Gastroesophageal sphincter (tissue), 3 donors: ENCODE data around the gene LZTS3.

Experiments used
- CTCF ChIP-seq, 4 experiments: fragments of 200-600 bp in 2 of 4; fragments of 450-650 bp in 2 of 4; sonication (generic) in 1 of 4; IDR thresholded peaks; one replicate each; pipeline ENCODE4 v1.5.1; 2017 to 2019; ENCODE audit warnings: antibody characterized with exemption in 4 of 4, mild to moderate bottlenecking in 2 of 4, moderate library complexity in 2 of 4
- EP300 ChIP-seq: sonication (generic); formaldehyde crosslinking; IDR thresholded peaks from one replicate; pipeline ENCODE4 v1.6.1; 2017; ENCODE audit warnings: antibody characterized with exemption, mild to moderate bottlenecking

- no peak for TF ChIP-seq EP300
- no peak for TF ChIP-seq CTCF (IDR thresholded peaks at IDR 0.05)
These were observed at the start of gene LZTS3 for GRCh38 chr20:3172933-3173609.
